Endothelial cell of umbilical vein (primary cell): Measurements from ENCODE around the gene SDCCAG8. TPM values are rescaled to one million over a fixed set of nuclear protein-coding genes. Genes with fewer than 3 reads are reported as not detected.

Experiments
- BruUV-seq: library from RNA; stranded (reverse); fragments of 400-500 nt; replicated peaks from 2 replicates; lab custom pipeline; 2021; lab: Mats Ljungman, UMichigan
- CTCF ChIA-PET: fragments of 300-600, 350-600 bp; sonication (Branson Sonifier 250); formaldehyde crosslinking; loops from one replicate; lab custom pipeline; 2021; ENCODE audit warnings: antibody characterized with exemption, inconsistent platforms; lab: Charles Lee
- POLR2A ChIA-PET: fragments of 300-600, 350-600 bp; sonication (Branson Sonifier 250); formaldehyde crosslinking; loops from one replicate; lab custom pipeline; 2021; ENCODE audit warnings: antibody characterized with exemption, inconsistent platforms; lab: Charles Lee
- DNase-seq: peaks from one replicate; pipeline ENCODE4 v3.0.0-alpha.2; 2011; ENCODE audit warnings: low read depth, low spot score
- FAIRE-seq: peaks from 2 replicates; lab custom pipeline; 2011; peaks lifted over from hg19 to GRCh38; lab: Jason Lieb, UNC
- H2AFZ ChIP-seq: 2 replicates; pipeline ENCODE4 v1.6.0; 2012; ENCODE audit warnings: low read depth, low read length, control low read depth, inconsistent platforms
- H3K27ac ChIP-seq: 2 replicates; pipeline ENCODE4 v1.5.1; 2011; ENCODE audit warnings: low read depth, mild to moderate bottlenecking, control low read depth, low read length, moderate library complexity; ENCODE audit not compliant: insufficient read depth
- H3K27me3 ChIP-seq, 2 experiments: 2 replicates each; pipeline versions ENCODE4 v1.6.0 to v1.6.1; 2011; ENCODE audit warnings: low read length in 2 of 2, mixed read lengths in 1 of 2; ENCODE audit not compliant: control insufficient read depth in 2 of 2, insufficient read depth in 2 of 2
- H3K36me3 ChIP-seq, 2 experiments: 2 replicates in 1 of 2; 3 replicates in 1 of 2; pipeline ENCODE4 v1.5.1; 2011; ENCODE audit warnings: low read length in 2 of 2, mild to moderate bottlenecking in 1 of 2, moderate library complexity in 1 of 2; ENCODE audit not compliant: control insufficient read depth in 2 of 2, insufficient read depth in 2 of 2; ENCODE audit errors: extremely low read depth in 1 of 2
- H3K4me1 ChIP-seq: 3 replicates; pipeline ENCODE4 v1.5.1; 2011; ENCODE audit warnings: mild to moderate bottlenecking, low read length; ENCODE audit not compliant: control insufficient read depth, insufficient read depth; ENCODE audit errors: extremely low read depth
- H3K4me2 ChIP-seq: 2 replicates; pipeline ENCODE4 v1.6.1; 2011; ENCODE audit warnings: low read length, control low read depth, mixed read lengths; ENCODE audit not compliant: insufficient read depth
- H3K4me3 ChIP-seq, 3 experiments: fragments of 200-600 bp in 1 of 3; sonication (generic), shearing (Covaris generic) in 1 of 3; replicated peaks in 1 of 3; 2 replicates each; pipeline ENCODE4 v1.5.1; 2011 to 2016; ENCODE audit warnings: control low read depth in 3 of 3, low read length in 3 of 3, mild to moderate bottlenecking in 2 of 3, inconsistent platforms in 1 of 3, low read depth in 1 of 3, moderate library complexity in 1 of 3; ENCODE audit not compliant: insufficient read depth in 1 of 3
- H3K79me2 ChIP-seq: 2 replicates; pipeline ENCODE4 v1.6.0; 2012; ENCODE audit warnings: low read length, inconsistent platforms; ENCODE audit not compliant: control insufficient read depth, insufficient read depth
- H3K9ac ChIP-seq: replicated peaks from 2 replicates; pipeline ENCODE3; 2011; ENCODE audit warnings: low read length, control low read depth; ENCODE audit not compliant: insufficient read depth; ENCODE audit errors: extremely low read depth
- H3K9me1 ChIP-seq: replicated peaks from 3 replicates; pipeline ENCODE4 v1.6.0; 2011; ENCODE audit warnings: mild to moderate bottlenecking, low read length; ENCODE audit not compliant: control insufficient read depth, insufficient read depth; ENCODE audit errors: extremely low read depth
- H3K9me3 ChIP-seq: replicated peaks from 2 replicates; pipeline ENCODE4 v1.5.1; 2012; ENCODE audit warnings: low read length, inconsistent platforms; ENCODE audit not compliant: control insufficient read depth, insufficient read depth
- H4K20me1 ChIP-seq: replicated peaks from 2 replicates; pipeline ENCODE3; 2011; ENCODE audit warnings: mild to moderate bottlenecking, low read length; ENCODE audit not compliant: control insufficient read depth, insufficient read depth; ENCODE audit errors: extremely low read depth
- CTCF ChIP-seq, 2 donors: IDR thresholded peaks; 1 replicate in 1 of 2; 2 replicates in 1 of 2; pipeline ENCODE4 v1.5.1; 2011; ENCODE audit warnings: low read length in 2 of 2, mild to moderate bottlenecking in 2 of 2, moderate library complexity in 2 of 2, control low read depth in 1 of 2, inconsistent platforms in 1 of 2, low read depth in 1 of 2; ENCODE audit not compliant: insufficient read depth in 1 of 2; ENCODE audit errors: extremely low read depth in 1 of 2
- EZH2 ChIP-seq: IDR thresholded peaks from 2 replicates; pipeline ENCODE4 v1.6.1; 2012; ENCODE audit warnings: borderline replicate concordance, low read depth, mild to moderate bottlenecking, moderate library complexity, low read length, inconsistent platforms; ENCODE audit not compliant: severe bottlenecking
- FOS ChIP-seq: IDR thresholded peaks from 2 replicates; pipeline ENCODE4 v1.6.1; 2011; ENCODE audit warnings: mild to moderate bottlenecking, low read length, moderate library complexity, borderline replicate concordance; ENCODE audit not compliant: insufficient read depth
- GATA2 ChIP-seq: IDR thresholded peaks from 2 replicates; pipeline ENCODE4 v1.7.0; 2011; ENCODE audit warnings: low read depth, mild to moderate bottlenecking, moderate library complexity, mixed read lengths, low read length; ENCODE audit not compliant: insufficient read length, insufficient read depth
- JUN ChIP-seq: IDR thresholded peaks from 2 replicates; pipeline ENCODE4 v1.6.1; 2011; ENCODE audit warnings: borderline replicate concordance, low read depth; ENCODE audit not compliant: insufficient read length, insufficient read depth
- MAX ChIP-seq: IDR thresholded peaks from 2 replicates; pipeline ENCODE4 v1.6.1; 2011; ENCODE audit not compliant: insufficient read depth, insufficient read length
- MYC ChIP-seq: IDR thresholded peaks from one replicate; pipeline ENCODE4 v1.6.1; 2011; ENCODE audit warnings: mild to moderate bottlenecking, low read depth, low read length
- POLR2A ChIP-seq: IDR thresholded peaks from 2 replicates; pipeline ENCODE4 v1.6.1; 2012; ENCODE audit warnings: low read depth, mild to moderate bottlenecking, control low read depth, low read length
- POLR2AphosphoS5 ChIP-seq: IDR thresholded peaks from 2 replicates; pipeline ENCODE4 v1.6.1; 2012; ENCODE audit warnings: low read depth, mild to moderate bottlenecking, control low read depth, low read length, moderate library complexity; ENCODE audit not compliant: insufficient read depth
- dilution Hi-C: fragments of 300-500 bp; cut with MboI; formaldehyde crosslinking; loops from one replicate; pipeline ENCODE4 v1.15.0; 2019; ENCODE audit warnings: low sequenced_read_pairs; ENCODE audit not compliant: extremely low pct_ligation_motif_present
- intact Hi-C: fragments of 100-400 bp; cut with micrococcal nuclease; formaldehyde crosslinking; loops from one replicate; pipeline ENCODE4 v1.10.0; 2022
- polyA plus RNA-seq, 4 experiments: library from polyadenylated mRNA; depleted of rRNA in 3 of 4; stranded (reverse) in 3 of 4; unstranded in 1 of 4; fragments of >200 nt; gene quantifications; 2 replicates each; pipeline versions ENCODE4 v1.2.1 to v1.2.3, GENCODE V29; 2011 to 2012; ENCODE audit warnings: missing spikeins in 1 of 4
- total RNA-seq: library from RNA; stranded (reverse); gene quantifications from 2 replicates; pipeline ENCODE4 v1.2.3, GENCODE V29; 2021

Gene SDCCAG8
- total and polyA plus RNA-seq, 2 donors (not counting 3 experiments of a cell fraction or from before 2014, with no cell fraction given) = 14.6 to 25.7 TPM

- POLR2A ChIA-PET = no interaction called here
- no TSS peak for BruUV-seq
- H2AFZ ChIP-seq = no peak overlapping the region
These were observed 239.8 kb downstream of the SDCCAG8 start for GRCh38 chr1:243495442-243496186.

More at GRCh38 chr1:243495442-243496186, 239.8 kb downstream of the SDCCAG8 start:
- H3K4me1 ChIP-seq = no peaks in the 10 kb centered on the region
- H3K79me2 ChIP-seq = no peaks in the 10 kb centered on the region
- H4K20me1 ChIP-seq = no peaks in the 10 kb centered on the region
- no peaks in the 10 kb centered on the region for H3K9me3 ChIP-seq
- no peak for DNase-seq
- TF ChIP-seq EZH2 (no peak), FOS (no peak), CTCF (IDR thresholded peaks at IDR 0.05; ENCODE audit: extremely low read depth in 1 of 2, insufficient read depth in 1 of 2, low read depth in 1 of 2, low read length in 2 of 2) (no peak), MAX (no peak), GATA2 (no peak), MYC (no peak), POLR2AphosphoS5 (no peak), JUN (no peak), POLR2A (no peak)
- peaks cover 0 to 5% of the 10 kb centered on the region in 2 experiments for H3K36me3 ChIP-seq
- H3K4me3 ChIP-seq = no peak overlapping the region
- no peak overlapping the region for H3K27ac ChIP-seq
- H3K27me3 ChIP-seq = no peaks in the 10 kb centered on the region
- no peak overlapping the region for H3K4me2 ChIP-seq
- CTCF ChIA-PET = no interaction called here
- H3K9me1 ChIP-seq = no peaks in the 10 kb centered on the region
- no peak overlapping the region for H3K9ac ChIP-seq
- intact Hi-C loops (no loop called here), dilution Hi-C loops (no loop called here)
- FAIRE-seq = no peak
